GM12878 (cell line): ENCODE data around the gene CHMP3. TPM values are rescaled to one million over a fixed set of nuclear protein-coding genes. Genes with fewer than 3 reads are reported as not detected.
"Not testable (repeated sequence)": the region's sequence is repeated elsewhere in the genome, so short reads cannot be mapped to it uniquely, and the experiment has no call there.

Source experiments
- ATAC-seq: fragments of 200-7000 bp; cut with Tn5 transposase; 3 replicates; pipeline ENCODE4 v1.9.1; 2020; ENCODE audit warnings: mild to moderate bottlenecking, moderate library complexity
- BruUV-seq: library from RNA; stranded (reverse); fragments of 400-500 nt; replicated peaks from 2 replicates; lab custom pipeline; 2021; lab: Mats Ljungman, UMichigan
- CTCF ChIA-PET: fragments of 300-600 bp; sonication (Branson Sonifier 250); formaldehyde crosslinking; extraction: SDS; loops from one replicate; lab custom pipeline; 2021; ENCODE audit warnings: inconsistent platforms; lab: Yijun Ruan, JAX
- POLR2A ChIA-PET: fragments of 350-600 bp; formaldehyde crosslinking; extraction: SDS; loops from one replicate; lab custom pipeline; 2021; ENCODE audit warnings: inconsistent platforms; lab: Charles Lee
- RAD21 ChIA-PET: fragments of 300-600 bp; sonication (Branson Sonifier 250); formaldehyde crosslinking; loops from one replicate; lab custom pipeline; 2023; ENCODE audit warnings: antibody characterized with exemption; ENCODE audit not compliant: unreplicated experiment; lab: Charles Lee
- SMC1A ChIA-PET: fragments of 300-600 bp; sonication (Branson Sonifier 250); formaldehyde crosslinking; loops from one replicate; lab custom pipeline; 2023; ENCODE audit not compliant: unreplicated experiment, uncharacterized antibody; lab: Charles Lee
- DNase-seq: peaks from one replicate; pipeline ENCODE4 v3.0.0-alpha.2; 2011; ENCODE audit warnings: low read depth, low spot score
- FAIRE-seq: peaks from 3 replicates; lab custom pipeline; 2011; peaks lifted over from hg19 to GRCh38; lab: Jason Lieb, UNC
- H2AFZ ChIP-seq: 2 replicates; pipeline ENCODE4 v1.6.0; 2011; ENCODE audit warnings: low read depth, low read length, control low read depth; ENCODE audit not compliant: control insufficient read depth
- H3K27ac ChIP-seq: 2 replicates; pipeline ENCODE4 v1.5.1; 2011; ENCODE audit warnings: control low read depth; ENCODE audit not compliant: control insufficient read depth, insufficient read depth
- H3K27me3 ChIP-seq, 2 experiments: replicated peaks in 1 of 2; 2 replicates each; pipeline versions ENCODE4 v1.6.0 to v1.6.1; 2011; ENCODE audit warnings: low read length in 1 of 2; ENCODE audit not compliant: control insufficient read depth in 2 of 2, insufficient read depth in 2 of 2
- H3K36me3 ChIP-seq, 2 experiments: 2 replicates each; pipeline ENCODE4 v1.5.1; 2011; ENCODE audit warnings: low read length in 1 of 2; ENCODE audit not compliant: control insufficient read depth in 2 of 2, insufficient read depth in 2 of 2
- H3K4me1 ChIP-seq: 2 replicates; pipeline ENCODE4 v1.6.1; 2011; ENCODE audit warnings: mild to moderate bottlenecking, low read length, moderate library complexity, mixed read lengths; ENCODE audit not compliant: control insufficient read depth, insufficient read depth
- H3K4me2 ChIP-seq: 2 replicates; pipeline ENCODE4 v1.6.0; 2011; ENCODE audit warnings: control low read depth; ENCODE audit not compliant: control insufficient read depth, insufficient read depth
- H3K4me3 ChIP-seq: fragments of 200-600 bp; sonication (generic); 2 replicates; pipeline ENCODE4 v1.5.1; 2016
- H3K79me2 ChIP-seq: 2 replicates; pipeline ENCODE4 v1.6.0; 2011; ENCODE audit warnings: low read length; ENCODE audit not compliant: control insufficient read depth, insufficient read depth
- H3K9ac ChIP-seq: 2 replicates; pipeline ENCODE4 v1.8.0; 2011; ENCODE audit warnings: low read length, control low read depth, mixed read lengths; ENCODE audit not compliant: control insufficient read depth, insufficient read depth
- H3K9me3 ChIP-seq: replicated peaks from 3 replicates; pipeline ENCODE4 v1.5.1; 2011; ENCODE audit warnings: mild to moderate bottlenecking, low read length; ENCODE audit not compliant: control insufficient read depth, insufficient read depth
- H4K20me1 ChIP-seq: 2 replicates; pipeline ENCODE4 v1.6.0; 2011; ENCODE audit not compliant: control insufficient read depth, insufficient read depth
- IKZF1 ChIP-seq: fragments of 450-650 bp; conservative IDR thresholded peaks from 2 replicates; pipeline ENCODE4 v1.6.1; 2017; ENCODE audit warnings: antibody characterized with exemption, mild to moderate bottlenecking
- PML ChIP-seq: IDR thresholded peaks from 2 replicates; pipeline ENCODE4 v1.6.1; 2012; ENCODE audit warnings: low read length, inconsistent platforms
- WGBS: methylation state at CpG from one replicate; pipeline ENCODE4 v1.1.6; 2016; ENCODE audit warnings: low lambda C conversion rate; ENCODE audit not compliant: insufficient replicate concordance, insufficient coverage; ENCODE audit errors: missing lambda C conversion rate; 5-methylcytosine and 5-hydroxymethylcytosine counted together
- in situ Hi-C: fragments of 300-500 bp; cut with MboI; formaldehyde crosslinking; loops from 9 replicates; pipeline ENCODE4 v1.14.3; 2018; ENCODE audit warnings: mixed read lengths
- intact Hi-C: fragments of 100-400 bp; cut with micrococcal nuclease; formaldehyde crosslinking; loops from one replicate; pipeline ENCODE4 v1.14.2; 2022; ENCODE audit not compliant: unreplicated experiment
- polyA plus RNA-seq, 11 experiments: library from polyadenylated mRNA; depleted of rRNA in 4 of 11; unstranded in 6 of 11; stranded (reverse) in 5 of 11; fragments of >200 nt; fragmentation: Nextera tagmentation in 4 of 11; fragmentation: Illumina TruSeq in 1 of 11; extraction: Ambion mirVana in 4 of 11; extraction: Trizol in 1 of 11; gene quantifications; 1 replicate in 1 of 11; 2 replicates in 10 of 11; pipeline versions ENCODE4 v1.2.1 to v1.2.3, GENCODE V29; 2011 to 2016; ENCODE audit warnings: inconsistent platforms in 2 of 11, missing spikeins in 2 of 11, low read depth in 1 of 11
- total RNA-seq, 4 experiments: library from RNA; depleted of rRNA in 3 of 4; stranded (reverse); fragments of >200 nt in 3 of 4; fragmentation: Illumina TruSeq in 1 of 4; extraction: Trizol in 1 of 4; gene quantifications; 2 replicates each; pipeline versions ENCODE4 v1.2.1 to v1.2.3, GENCODE V29; 2013 to 2021
- TF ChIP-seq, protein P1 (sequence below), 3 experiments: IDR thresholded peaks in 2 of 3; conservative IDR thresholded peaks in 1 of 3; 2 replicates each; pipeline ENCODE4 v1.5.1; 2011; ENCODE audit warnings: low read depth in 3 of 3, low read length in 3 of 3, mild to moderate bottlenecking in 3 of 3, control low read depth in 2 of 3, moderate library complexity in 2 of 3, inconsistent platforms in 1 of 3, mixed read lengths in 1 of 3; ENCODE audit not compliant: control insufficient read depth in 2 of 3, insufficient read depth in 1 of 3; ENCODE audit errors: extremely low read depth in 1 of 3
- TF ChIP-seq, protein P2 (sequence below): fragments of 450-650 bp; conservative IDR thresholded peaks from 2 replicates; pipeline ENCODE4 v1.6.1; 2017; ENCODE audit warnings: mild to moderate bottlenecking, moderate library complexity
- TF ChIP-seq, protein P3 (sequence below): IDR thresholded peaks from 2 replicates; pipeline ENCODE4 v1.6.1; 2012; ENCODE audit warnings: mild to moderate bottlenecking, low read depth, low read length

CHMP3 gene
- total and polyA plus RNA-seq, 10 of the 15 experiments (the other 5 are each of a cell fraction or from before 2014, with no cell fraction given) = 22.5 to 56.8 (median 32.5) TPM

DNA sequence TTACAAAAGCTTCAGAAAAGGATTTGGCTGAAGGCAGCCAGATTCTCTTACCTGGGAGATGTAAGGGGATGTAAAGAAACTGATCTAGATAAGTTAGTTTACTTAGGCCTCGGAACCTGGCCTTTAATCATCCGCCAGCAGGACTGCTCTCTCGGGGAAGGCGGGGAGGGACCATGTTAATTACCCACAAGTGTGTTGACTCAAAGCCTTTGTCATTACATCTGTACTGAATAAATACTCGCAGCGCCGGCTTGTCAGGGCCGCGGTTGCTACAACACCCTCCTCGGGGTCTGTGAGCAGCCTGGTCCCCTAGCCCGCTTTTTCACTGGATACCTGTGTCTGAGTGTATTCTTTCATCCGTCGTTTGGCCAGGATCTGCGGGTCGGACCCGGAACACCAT is 6.7 kb downstream of the CHMP3 start (continued):
- TF ChIP-seq, protein P1, sequence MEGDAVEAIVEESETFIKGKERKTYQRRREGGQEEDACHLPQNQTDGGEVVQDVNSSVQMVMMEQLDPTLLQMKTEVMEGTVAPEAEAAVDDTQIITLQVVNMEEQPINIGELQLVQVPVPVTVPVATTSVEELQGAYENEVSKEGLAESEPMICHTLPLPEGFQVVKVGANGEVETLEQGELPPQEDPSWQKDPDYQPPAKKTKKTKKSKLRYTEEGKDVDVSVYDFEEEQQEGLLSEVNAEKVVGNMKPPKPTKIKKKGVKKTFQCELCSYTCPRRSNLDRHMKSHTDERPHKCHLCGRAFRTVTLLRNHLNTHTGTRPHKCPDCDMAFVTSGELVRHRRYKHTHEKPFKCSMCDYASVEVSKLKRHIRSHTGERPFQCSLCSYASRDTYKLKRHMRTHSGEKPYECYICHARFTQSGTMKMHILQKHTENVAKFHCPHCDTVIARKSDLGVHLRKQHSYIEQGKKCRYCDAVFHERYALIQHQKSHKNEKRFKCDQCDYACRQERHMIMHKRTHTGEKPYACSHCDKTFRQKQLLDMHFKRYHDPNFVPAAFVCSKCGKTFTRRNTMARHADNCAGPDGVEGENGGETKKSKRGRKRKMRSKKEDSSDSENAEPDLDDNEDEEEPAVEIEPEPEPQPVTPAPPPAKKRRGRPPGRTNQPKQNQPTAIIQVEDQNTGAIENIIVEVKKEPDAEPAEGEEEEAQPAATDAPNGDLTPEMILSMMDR (IDR thresholded peaks at IDR 0.05 in 2 of 3, conservative IDR thresholded peaks at IDR 0.05 in 1 of 3; ENCODE audit: control insufficient read depth in 2 of 3, extremely low read depth in 1 of 3, insufficient read depth in 1 of 3, low read depth in 3 of 3, low read length in 3 of 3) = no peak
- TF ChIP-seq IKZF1 = no peak
- TF ChIP-seq, protein P2, sequence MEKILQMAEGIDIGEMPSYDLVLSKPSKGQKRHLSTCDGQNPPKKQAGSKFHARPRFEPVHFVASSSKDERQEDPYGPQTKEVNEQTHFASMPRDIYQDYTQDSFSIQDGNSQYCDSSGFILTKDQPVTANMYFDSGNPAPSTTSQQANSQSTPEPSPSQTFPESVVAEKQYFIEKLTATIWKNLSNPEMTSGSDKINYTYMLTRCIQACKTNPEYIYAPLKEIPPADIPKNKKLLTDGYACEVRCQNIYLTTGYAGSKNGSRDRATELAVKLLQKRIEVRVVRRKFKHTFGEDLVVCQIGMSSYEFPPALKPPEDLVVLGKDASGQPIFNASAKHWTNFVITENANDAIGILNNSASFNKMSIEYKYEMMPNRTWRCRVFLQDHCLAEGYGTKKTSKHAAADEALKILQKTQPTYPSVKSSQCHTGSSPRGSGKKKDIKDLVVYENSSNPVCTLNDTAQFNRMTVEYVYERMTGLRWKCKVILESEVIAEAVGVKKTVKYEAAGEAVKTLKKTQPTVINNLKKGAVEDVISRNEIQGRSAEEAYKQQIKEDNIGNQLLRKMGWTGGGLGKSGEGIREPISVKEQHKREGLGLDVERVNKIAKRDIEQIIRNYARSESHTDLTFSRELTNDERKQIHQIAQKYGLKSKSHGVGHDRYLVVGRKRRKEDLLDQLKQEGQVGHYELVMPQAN = no peak

DNA sequence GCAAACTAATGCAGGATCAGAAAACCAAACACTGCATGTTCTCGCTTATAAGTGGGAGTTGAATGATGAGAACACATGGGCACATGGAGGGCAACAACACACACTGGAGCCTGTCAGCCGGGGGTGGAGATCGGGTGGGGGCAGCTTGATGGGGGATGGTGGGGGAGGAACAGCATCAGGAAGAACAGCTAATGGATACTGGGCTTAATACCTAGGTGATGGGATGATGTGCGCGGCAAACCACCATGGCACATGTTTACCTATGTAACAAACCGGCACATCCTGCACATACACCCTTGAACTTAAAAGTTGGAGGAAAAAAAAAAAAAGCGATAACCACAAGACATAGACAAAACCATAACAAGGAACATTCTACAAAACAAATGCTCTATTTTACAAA is 10.4 kb downstream of the CHMP3 start:
- 99% methylated on average over 6 of the region's 7 CpGs for WGBS
- in situ Hi-C loops = no loop called here
- SMC1A ChIA-PET = interaction anchor here (1.6 kb wide), 1 partner anchor 9 kb away, joined by 5 read pairs; no protein-coding TSS in a partner anchor
- no peaks in the 10 kb centered on the region; the same call in 2 of the 3 replicates for H3K9me3 ChIP-seq
- CTCF ChIA-PET = no interaction called here
- no peaks in the 10 kb centered on the region for H4K20me1 ChIP-seq
- H2AFZ ChIP-seq = no peak overlapping the region
- no peak overlapping the region for H3K4me3 ChIP-seq
- TF ChIP-seq PML = no peak
- TF ChIP-seq, protein P3, sequence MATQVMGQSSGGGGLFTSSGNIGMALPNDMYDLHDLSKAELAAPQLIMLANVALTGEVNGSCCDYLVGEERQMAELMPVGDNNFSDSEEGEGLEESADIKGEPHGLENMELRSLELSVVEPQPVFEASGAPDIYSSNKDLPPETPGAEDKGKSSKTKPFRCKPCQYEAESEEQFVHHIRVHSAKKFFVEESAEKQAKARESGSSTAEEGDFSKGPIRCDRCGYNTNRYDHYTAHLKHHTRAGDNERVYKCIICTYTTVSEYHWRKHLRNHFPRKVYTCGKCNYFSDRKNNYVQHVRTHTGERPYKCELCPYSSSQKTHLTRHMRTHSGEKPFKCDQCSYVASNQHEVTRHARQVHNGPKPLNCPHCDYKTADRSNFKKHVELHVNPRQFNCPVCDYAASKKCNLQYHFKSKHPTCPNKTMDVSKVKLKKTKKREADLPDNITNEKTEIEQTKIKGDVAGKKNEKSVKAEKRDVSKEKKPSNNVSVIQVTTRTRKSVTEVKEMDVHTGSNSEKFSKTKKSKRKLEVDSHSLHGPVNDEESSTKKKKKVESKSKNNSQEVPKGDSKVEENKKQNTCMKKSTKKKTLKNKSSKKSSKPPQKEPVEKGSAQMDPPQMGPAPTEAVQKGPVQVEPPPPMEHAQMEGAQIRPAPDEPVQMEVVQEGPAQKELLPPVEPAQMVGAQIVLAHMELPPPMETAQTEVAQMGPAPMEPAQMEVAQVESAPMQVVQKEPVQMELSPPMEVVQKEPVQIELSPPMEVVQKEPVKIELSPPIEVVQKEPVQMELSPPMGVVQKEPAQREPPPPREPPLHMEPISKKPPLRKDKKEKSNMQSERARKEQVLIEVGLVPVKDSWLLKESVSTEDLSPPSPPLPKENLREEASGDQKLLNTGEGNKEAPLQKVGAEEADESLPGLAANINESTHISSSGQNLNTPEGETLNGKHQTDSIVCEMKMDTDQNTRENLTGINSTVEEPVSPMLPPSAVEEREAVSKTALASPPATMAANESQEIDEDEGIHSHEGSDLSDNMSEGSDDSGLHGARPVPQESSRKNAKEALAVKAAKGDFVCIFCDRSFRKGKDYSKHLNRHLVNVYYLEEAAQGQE = no peak
- ATAC-seq (no peak), DNase-seq (no peak), FAIRE-seq (no peak)
- no peak overlapping the region for H3K9ac ChIP-seq
- POLR2A ChIA-PET = interaction anchor here (0.7 to 1.0 kb wide), 2 partner anchors 10 to 247 kb away, joined by 3 read pairs; no protein-coding TSS in a partner anchor
- no peak overlapping the region for H3K27ac ChIP-seq
- RAD21 ChIA-PET = no interaction called here
- H3K4me2 ChIP-seq = no peak overlapping the region
- H3K79me2 ChIP-seq = peaks cover 8% of the 10 kb centered on the region
- H3K4me1 ChIP-seq = no peaks in the 10 kb centered on the region
- BruUV-seq = no TSS peak
- no peaks in the 10 kb centered on the region for H3K27me3 ChIP-seq
- no peaks in the 10 kb centered on the region; a peak in 2 of 4 replicates for H3K36me3 ChIP-seq
- intact Hi-C loops = no loop called here

DNA sequence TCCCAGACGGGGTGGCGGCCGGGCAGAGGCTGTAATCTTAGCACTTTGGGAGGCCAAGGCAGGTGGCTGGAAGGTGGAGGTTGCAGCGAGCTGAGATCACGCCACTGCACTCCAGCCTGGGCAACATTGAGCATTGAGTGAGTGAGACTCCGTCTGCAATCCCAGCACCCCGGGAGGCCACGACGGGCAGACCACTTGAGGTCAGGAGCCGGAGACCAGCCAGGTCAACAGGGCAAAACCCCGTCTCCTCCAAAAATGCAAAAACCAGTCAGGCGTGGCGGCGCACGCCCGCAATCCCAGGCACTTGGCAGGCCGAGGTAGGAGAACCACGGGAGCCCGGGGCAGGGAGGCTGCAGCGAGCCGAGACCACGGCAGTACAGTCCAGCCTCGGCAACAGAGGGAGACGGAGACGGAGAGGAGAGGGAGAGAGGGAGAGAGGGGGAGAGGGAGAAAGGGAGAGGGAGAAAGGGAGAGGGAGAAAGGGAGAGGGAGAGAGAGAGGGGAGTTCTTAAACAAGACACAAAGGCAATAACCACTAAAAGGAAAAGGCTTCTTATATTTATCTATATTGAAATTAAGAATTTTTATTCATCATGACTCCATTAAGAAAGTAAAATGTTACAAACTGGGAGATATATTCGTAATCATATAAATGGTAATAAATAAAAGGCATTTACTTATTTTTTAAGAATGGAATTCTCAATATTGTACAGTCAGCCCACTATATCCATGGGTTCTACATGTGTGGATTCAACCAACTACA is 13.1 kb downstream of the CHMP3 start:
- SMC1A ChIA-PET, BruUV-seq, H3K79me2 ChIP-seq, H2AFZ ChIP-seq, in situ Hi-C loops, H3K4me1 ChIP-seq, CTCF ChIA-PET, POLR2A ChIA-PET, H4K20me1 ChIP-seq, RAD21 ChIA-PET, H3K4me2 ChIP-seq, H3K36me3 ChIP-seq, ATAC-seq, H3K27ac ChIP-seq, intact Hi-C loops, H3K4me3 ChIP-seq, H3K9me3 ChIP-seq, FAIRE-seq, H3K27me3 ChIP-seq, DNase-seq, H3K9ac ChIP-seq: not testable (repeated sequence)
- 98% methylated on average over 26 of the region's 26 CpGs for WGBS
